ENCODE data around the gene STK11. TPM values are rescaled to one million over a fixed set of nuclear protein-coding genes. Genes with fewer than 3 reads are reported as not detected.

STK11 gene
- total RNA-seq, 1 donor from 2014 or later = 64.8 TPM

- peak; percentile 99 for TF ChIP-seq CTCF (conservative IDR thresholded peaks at IDR 0.05)
- no peak for DNase-seq (ENCODE audit: extremely low spot score, unreplicated experiment)
- Mint-ChIP-seq H3K4me1 (ENCODE audit: unreplicated experiment) (peaks cover 30% of the 10 kb centered on the region), H3K4me3 (peak overlapping the region; percentile 74), H3K9me3 (no peaks in the 10 kb centered on the region), H3K27me3 (peaks cover 3% of the 10 kb centered on the region), H3K27ac (peak overlapping the region; percentile 79), H3K36me3 (peaks cover 7% of the 10 kb centered on the region)
Measured at GRCh38 chr19:1266916-1267476, 61.4 kb downstream of the STK11 start.

- H3K4me3 Mint-ChIP-seq = peak overlapping the region; percentile 84
- peaks cover 3% of the 10 kb centered on the region for H3K27me3 Mint-ChIP-seq
- H3K9me3 Mint-ChIP-seq = no peaks in the 10 kb centered on the region
- no peak for TF ChIP-seq CTCF (conservative IDR thresholded peaks at IDR 0.05)
- no peak for DNase-seq (ENCODE audit: extremely low spot score, unreplicated experiment)
- peak overlapping the region; percentile 79 for H3K27ac Mint-ChIP-seq
- peaks cover 30% of the 10 kb centered on the region for H3K4me1 Mint-ChIP-seq (ENCODE audit: unreplicated experiment)
- H3K36me3 Mint-ChIP-seq = peaks cover 8% of the 10 kb centered on the region
Measured at GRCh38 chr19:1267477-1268225, 62.1 kb downstream of the STK11 start.

- Mint-ChIP-seq H3K27ac (peak overlapping the region; percentile 79), H3K36me3 (peaks cover 12% of the 10 kb centered on the region), H3K4me3 (peak overlapping the region; percentile 84), H3K9me3 (no peaks in the 10 kb centered on the region), H3K27me3 (peaks cover 3% of the 10 kb centered on the region), H3K4me1 (ENCODE audit: unreplicated experiment) (peaks cover 31% of the 10 kb centered on the region)
- no peak for DNase-seq (ENCODE audit: extremely low spot score, unreplicated experiment)
- no peak for TF ChIP-seq CTCF (conservative IDR thresholded peaks at IDR 0.05)
Measured at GRCh38 chr19:1268226-1269064, 62.9 kb downstream of the STK11 start.

GRCh38 chr19:1269065-1269477, 63.5 kb downstream of the STK11 start, which contains the start of gene CIRBP:
CIRBP (plus strand) TSS chr19:1269332; CDS start chr19:1270934, 1,602 bp downstream.
- no peak for TF ChIP-seq CTCF (conservative IDR thresholded peaks at IDR 0.05)
- Mint-ChIP-seq H3K4me3 (peak within 1 kb of the TSS; percentile 89), H3K27ac (peak within 1 kb of the TSS; percentile 90), H3K4me1 (ENCODE audit: unreplicated experiment) (peaks cover 37% of the 10 kb centered on the region), H3K27me3 (peaks cover 3% of the 10 kb centered on the region), H3K9me3 (no peaks in the 10 kb centered on the region), H3K36me3 (peaks cover 17% of the 10 kb centered on the region)
- peak; percentile 99 for DNase-seq (ENCODE audit: extremely low spot score, unreplicated experiment)

GRCh38 chr19:1269478-1270212, 64.1 kb downstream of the STK11 start:
- H3K9me3 Mint-ChIP-seq = no peaks in the 10 kb centered on the region

More at GRCh38 chr19:1269478-1270212, 64.1 kb downstream of the STK11 start:
- Mint-ChIP-seq H3K27me3 (peaks cover 3% of the 10 kb centered on the region), H3K4me1 (ENCODE audit: unreplicated experiment) (peaks cover 37% of the 10 kb centered on the region), H3K27ac (peak overlapping the region; percentile 90), H3K4me3 (peak overlapping the region; percentile 89), H3K36me3 (peaks cover 17% of the 10 kb centered on the region)
- TF ChIP-seq CTCF (conservative IDR thresholded peaks at IDR 0.05) = no peak
- DNase-seq (ENCODE audit: extremely low spot score, unreplicated experiment) = peak; percentile 93

Measured in type B pancreatic cell (in vitro differentiated cells).